Measurements from ENCODE around the gene KRT77.
"Not testable (repeated sequence)": the region's sequence is repeated elsewhere in the genome, so short reads cannot be mapped to it uniquely, and the experiment has no call there.

KRT77 gene

DNA sequence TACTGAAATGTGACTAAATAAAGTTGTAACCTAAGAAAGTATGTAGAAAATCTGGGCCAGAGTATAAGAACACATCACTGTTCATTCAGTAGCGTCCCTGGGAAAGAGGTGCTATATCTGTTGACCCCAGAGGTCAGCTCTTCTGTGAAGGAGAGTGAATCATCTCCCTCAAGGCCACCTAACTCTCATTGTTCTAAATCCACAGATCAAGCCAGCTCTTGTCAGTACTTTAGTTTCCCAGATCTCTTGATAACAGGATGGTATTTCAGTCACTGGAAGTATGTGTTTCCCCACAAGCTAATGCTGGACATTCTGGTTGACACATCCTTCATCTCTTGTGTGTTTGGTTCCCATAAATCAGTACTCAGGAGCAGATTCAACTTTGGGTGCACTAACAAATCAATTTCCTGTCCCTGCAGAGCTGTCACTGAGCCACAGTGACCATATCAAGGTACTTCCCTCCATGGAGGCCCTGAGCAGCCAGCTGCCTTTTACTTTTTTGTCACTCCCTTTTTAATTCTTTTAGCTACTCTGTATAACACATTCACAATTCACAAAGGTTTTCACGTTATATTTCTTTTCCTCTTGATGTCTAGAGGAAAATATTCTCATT is 30.9 kb downstream of the KRT77 start:
- Histone ChIP-seq H3K4me1 (ENCODE audit: insufficient read depth, insufficient read length) (no peaks in the 10 kb centered on the region), H3K36me3 (ENCODE audit: insufficient read depth, insufficient read length, low read length) (no peaks in the 10 kb centered on the region), H3K9ac (ENCODE audit: insufficient read length, low read depth) (no peak overlapping the region), H3K27me3 (ENCODE audit: insufficient read depth, insufficient read length) (peaks cover 2% of the 10 kb centered on the region), H3K4me3 (ENCODE audit: insufficient read length, low read depth) (no peak overlapping the region), H3K9me3 (ENCODE audit: insufficient read depth, low read length) (no peaks in the 10 kb centered on the region)
- TF ChIP-seq YY1 (IDR thresholded peaks at IDR 0.05; ENCODE audit: insufficient read depth, insufficient read length), result no peak
- no peak for TF ChIP-seq SUZ12 (IDR thresholded peaks at IDR 0.05; ENCODE audit: extremely low read depth, insufficient read depth, insufficient read length)
- no peak for TF ChIP-seq ZNF274 (IDR thresholded peaks at IDR 0.05; ENCODE audit: low read depth, low read length)
- DNase-seq (ENCODE audit: low read depth, low spot score), result no peak

- no peaks in the 10 kb centered on the region for H3K36me3 ChIP-seq (ENCODE audit: insufficient read depth, insufficient read length, low read length)
- no peaks in the 10 kb centered on the region for H3K4me1 ChIP-seq (ENCODE audit: insufficient read depth, insufficient read length)
- no peak overlapping the region for H3K9ac ChIP-seq (ENCODE audit: insufficient read length, low read depth)
- no peaks in the 10 kb centered on the region for H3K9me3 ChIP-seq (ENCODE audit: insufficient read depth, low read length)
- TF ChIP-seq SUZ12 (IDR thresholded peaks at IDR 0.05; ENCODE audit: extremely low read depth, insufficient read depth, insufficient read length) (no peak), ZNF274 (IDR thresholded peaks at IDR 0.05; ENCODE audit: low read depth, low read length) (no peak), YY1 (IDR thresholded peaks at IDR 0.05; ENCODE audit: insufficient read depth, insufficient read length) (no peak)
- DNase-seq (ENCODE audit: low read depth, low spot score), result no peak
- no peak overlapping the region for H3K4me3 ChIP-seq (ENCODE audit: insufficient read length, low read depth)
- no peaks in the 10 kb centered on the region for H3K27me3 ChIP-seq (ENCODE audit: insufficient read depth, insufficient read length)
Measured at GRCh38 chr12:52670961-52671360, 32.4 kb downstream of the KRT77 start.

- DNase-seq (ENCODE audit: low read depth, low spot score), result no peak
- Histone ChIP-seq H3K4me1 (ENCODE audit: insufficient read depth, insufficient read length) (no peaks in the 10 kb centered on the region), H3K4me3 (ENCODE audit: insufficient read length, low read depth) (no peak overlapping the region), H3K27me3 (ENCODE audit: insufficient read depth, insufficient read length) (no peaks in the 10 kb centered on the region), H3K9ac (ENCODE audit: insufficient read length, low read depth) (no peak overlapping the region), H3K9me3 (ENCODE audit: insufficient read depth, low read length) (no peaks in the 10 kb centered on the region), H3K36me3 (ENCODE audit: insufficient read depth, insufficient read length, low read length) (no peaks in the 10 kb centered on the region)
- TF ChIP-seq YY1 (IDR thresholded peaks at IDR 0.05; ENCODE audit: insufficient read depth, insufficient read length) (no peak), ZNF274 (IDR thresholded peaks at IDR 0.05; ENCODE audit: low read depth, low read length) (no peak), SUZ12 (IDR thresholded peaks at IDR 0.05; ENCODE audit: extremely low read depth, insufficient read depth, insufficient read length) (no peak)
Measured at GRCh38 chr12:52670506-52670905, 32.8 kb downstream of the KRT77 start.

DNA sequence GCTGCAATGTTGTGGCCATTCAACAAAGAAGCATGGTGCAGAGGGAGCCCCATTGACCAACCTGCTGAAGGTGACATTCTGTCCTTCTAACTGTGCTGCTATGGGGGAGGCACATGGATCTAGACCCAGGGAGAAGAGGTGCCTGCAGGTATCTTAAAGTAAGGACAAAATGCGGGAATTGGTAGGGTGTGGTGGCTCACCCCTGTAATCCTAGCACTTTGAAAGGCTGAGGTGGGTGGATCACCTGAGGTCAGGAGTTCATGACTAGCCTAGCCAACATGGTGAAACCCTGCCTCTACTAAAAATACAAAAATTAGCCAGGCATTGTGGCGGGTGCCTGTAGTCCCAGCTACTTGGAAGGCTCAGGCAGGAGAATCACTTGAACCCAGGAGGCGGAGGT is 33.4 kb downstream of the KRT77 start:
- not testable (repeated sequence) for DNase-seq (ENCODE audit: low read depth, low spot score)

DNA sequence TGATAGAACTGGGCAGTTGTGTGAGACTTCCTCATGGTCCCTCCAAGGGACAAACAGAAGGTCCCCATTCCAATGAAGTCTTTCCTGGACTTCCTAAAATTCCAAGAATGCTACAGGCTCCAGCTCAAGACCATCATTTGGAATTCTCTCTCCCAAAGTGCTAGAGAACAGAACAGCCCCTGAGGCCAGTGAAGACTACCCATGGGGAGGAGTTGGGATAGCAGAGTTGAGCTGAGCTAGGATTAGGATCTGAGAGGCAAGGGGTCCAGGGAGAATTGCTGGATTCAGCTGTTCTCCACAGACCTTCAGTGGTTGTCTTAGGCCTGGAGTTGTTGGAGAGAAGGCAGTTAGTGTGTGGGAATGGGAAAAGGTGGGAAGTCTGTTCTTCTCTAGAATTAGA is 33.9 kb downstream of the KRT77 start:
- H3K4me3 ChIP-seq (ENCODE audit: insufficient read length, low read depth), result no peak overlapping the region
- H3K9ac ChIP-seq (ENCODE audit: insufficient read length, low read depth), result no peak overlapping the region
- no peak for DNase-seq (ENCODE audit: low read depth, low spot score)
- H3K27me3 ChIP-seq (ENCODE audit: insufficient read depth, insufficient read length), result no peaks in the 10 kb centered on the region
- no peak for TF ChIP-seq YY1 (IDR thresholded peaks at IDR 0.05; ENCODE audit: insufficient read depth, insufficient read length)
- no peak for TF ChIP-seq SUZ12 (IDR thresholded peaks at IDR 0.05; ENCODE audit: extremely low read depth, insufficient read depth, insufficient read length)
- TF ChIP-seq ZNF274 (IDR thresholded peaks at IDR 0.05; ENCODE audit: low read depth, low read length), result no peak
- H3K36me3 ChIP-seq (ENCODE audit: insufficient read depth, insufficient read length, low read length), result no peaks in the 10 kb centered on the region
- H3K4me1 ChIP-seq (ENCODE audit: insufficient read depth, insufficient read length), result no peaks in the 10 kb centered on the region
- H3K9me3 ChIP-seq (ENCODE audit: insufficient read depth, low read length), result no peaks in the 10 kb centered on the region

More for the DNA sequence above, 33.4 kb downstream of the KRT77 start:
- not testable (repeated sequence) for H3K4me3 ChIP-seq (ENCODE audit: insufficient read length, low read depth); H3K9ac ChIP-seq (ENCODE audit: insufficient read length, low read depth); H3K9me3 ChIP-seq (ENCODE audit: insufficient read depth, low read length); H3K4me1 ChIP-seq (ENCODE audit: insufficient read depth, insufficient read length); H3K27me3 ChIP-seq (ENCODE audit: insufficient read depth, insufficient read length); H3K36me3 ChIP-seq (ENCODE audit: insufficient read depth, insufficient read length, low read length)

DNA sequence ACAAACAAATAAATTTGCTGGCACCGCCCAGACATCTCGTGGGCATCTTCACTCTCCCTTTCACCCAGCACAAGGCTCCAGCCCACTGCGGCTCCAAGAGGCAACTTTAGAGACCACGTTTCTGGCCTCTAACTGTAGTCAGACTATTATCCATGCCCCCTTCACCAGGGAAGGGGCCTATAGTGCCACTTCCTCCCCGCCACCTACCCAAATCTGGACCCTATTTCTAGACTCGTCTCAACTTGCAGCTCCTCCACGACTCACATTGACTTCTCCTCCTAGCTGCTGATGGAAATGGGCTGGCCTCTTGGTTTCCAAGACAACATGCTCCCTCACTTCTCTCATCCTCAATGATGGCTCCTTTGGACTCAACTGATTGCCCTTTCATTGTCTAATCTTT is 35.4 kb downstream of the KRT77 start:
- Histone ChIP-seq H3K36me3 (ENCODE audit: insufficient read depth, insufficient read length, low read length) (no peaks in the 10 kb centered on the region), H3K9me3 (ENCODE audit: insufficient read depth, low read length) (no peaks in the 10 kb centered on the region), H3K9ac (ENCODE audit: insufficient read length, low read depth) (no peak overlapping the region), H3K27me3 (ENCODE audit: insufficient read depth, insufficient read length) (no peaks in the 10 kb centered on the region), H3K4me1 (ENCODE audit: insufficient read depth, insufficient read length) (no peaks in the 10 kb centered on the region), H3K4me3 (ENCODE audit: insufficient read length, low read depth) (no peak overlapping the region)
- TF ChIP-seq YY1 (IDR thresholded peaks at IDR 0.05; ENCODE audit: insufficient read depth, insufficient read length), result no peak
- no peak for TF ChIP-seq ZNF274 (IDR thresholded peaks at IDR 0.05; ENCODE audit: low read depth, low read length)
- TF ChIP-seq SUZ12 (IDR thresholded peaks at IDR 0.05; ENCODE audit: extremely low read depth, insufficient read depth, insufficient read length), result no peak
- no peak for DNase-seq (ENCODE audit: low read depth, low spot score)

- Histone ChIP-seq H3K36me3 (ENCODE audit: insufficient read depth, insufficient read length, low read length) (no peaks in the 10 kb centered on the region), H3K27me3 (ENCODE audit: insufficient read depth, insufficient read length) (no peaks in the 10 kb centered on the region), H3K4me1 (ENCODE audit: insufficient read depth, insufficient read length) (no peaks in the 10 kb centered on the region), H3K9me3 (ENCODE audit: insufficient read depth, low read length) (no peaks in the 10 kb centered on the region), H3K9ac (ENCODE audit: insufficient read length, low read depth) (no peak overlapping the region), H3K4me3 (ENCODE audit: insufficient read length, low read depth) (no peak overlapping the region)
- TF ChIP-seq SUZ12 (IDR thresholded peaks at IDR 0.05; ENCODE audit: extremely low read depth, insufficient read depth, insufficient read length), result no peak
- no peak for TF ChIP-seq YY1 (IDR thresholded peaks at IDR 0.05; ENCODE audit: insufficient read depth, insufficient read length)
- no peak for TF ChIP-seq ZNF274 (IDR thresholded peaks at IDR 0.05; ENCODE audit: low read depth, low read length)
- DNase-seq (ENCODE audit: low read depth, low spot score), result no peak
Measured at GRCh38 chr12:52667509-52667908, 35.8 kb downstream of the KRT77 start.

GRCh38 chr12:52666471-52666870 is 36.9 kb downstream of the KRT77 start:
- H3K27me3 ChIP-seq (ENCODE audit: insufficient read depth, insufficient read length), result no peaks in the 10 kb centered on the region
- no peaks in the 10 kb centered on the region for H3K9me3 ChIP-seq (ENCODE audit: insufficient read depth, low read length)
- no peaks in the 10 kb centered on the region for H3K36me3 ChIP-seq (ENCODE audit: insufficient read depth, insufficient read length, low read length)
- no peak for TF ChIP-seq SUZ12 (IDR thresholded peaks at IDR 0.05; ENCODE audit: extremely low read depth, insufficient read depth, insufficient read length)
- TF ChIP-seq YY1 (IDR thresholded peaks at IDR 0.05; ENCODE audit: insufficient read depth, insufficient read length), result no peak
- no peak for TF ChIP-seq ZNF274 (IDR thresholded peaks at IDR 0.05; ENCODE audit: low read depth, low read length)
- DNase-seq (ENCODE audit: low read depth, low spot score), result no peak
- no peaks in the 10 kb centered on the region for H3K4me1 ChIP-seq (ENCODE audit: insufficient read depth, insufficient read length)
- no peak overlapping the region for H3K9ac ChIP-seq (ENCODE audit: insufficient read length, low read depth)
- no peak overlapping the region for H3K4me3 ChIP-seq (ENCODE audit: insufficient read length, low read depth)
